ENCODE data around the gene TAS2R50. TPM values are rescaled to one million over a fixed set of nuclear protein-coding genes. Genes with fewer than 3 reads are reported as not detected.

The TAS2R50 gene, protein sequence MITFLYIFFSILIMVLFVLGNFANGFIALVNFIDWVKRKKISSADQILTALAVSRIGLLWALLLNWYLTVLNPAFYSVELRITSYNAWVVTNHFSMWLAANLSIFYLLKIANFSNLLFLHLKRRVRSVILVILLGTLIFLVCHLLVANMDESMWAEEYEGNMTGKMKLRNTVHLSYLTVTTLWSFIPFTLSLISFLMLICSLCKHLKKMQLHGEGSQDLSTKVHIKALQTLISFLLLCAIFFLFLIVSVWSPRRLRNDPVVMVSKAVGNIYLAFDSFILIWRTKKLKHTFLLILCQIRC
- total RNA-seq: 7.6 TPM

GRCh38 chr12:10986812-10987211 lies at the start of gene TAS2R50:
TSS of gene TAS2R50 (minus strand) at chr12:10986912. CDS start at chr12:10986860, 52 bp downstream.

GRCh38 chr12:11031307-11031706 lies 44.6 kb upstream of the TAS2R50 start, which contains the start of gene TAS2R31:
TSS of gene TAS2R31 (minus strand) at chr12:11031407. CDS start at chr12:11031335, 72 bp downstream.

GRCh38 chr12:11022520-11022919 lies 35.8 kb upstream of the TAS2R50 start, which contains the start of gene TAS2R19:
TSS of gene TAS2R19 (minus strand) at chr12:11022620. CDS start at chr12:11022571, 49 bp downstream.

GRCh38 chr12:10998204-10998603 lies 11.5 kb upstream of the TAS2R50 start, which contains the start of gene TAS2R20:
TSS of gene TAS2R20 (minus strand) at chr12:10998304. CDS start at chr12:10997875, 429 bp downstream.

DNA sequence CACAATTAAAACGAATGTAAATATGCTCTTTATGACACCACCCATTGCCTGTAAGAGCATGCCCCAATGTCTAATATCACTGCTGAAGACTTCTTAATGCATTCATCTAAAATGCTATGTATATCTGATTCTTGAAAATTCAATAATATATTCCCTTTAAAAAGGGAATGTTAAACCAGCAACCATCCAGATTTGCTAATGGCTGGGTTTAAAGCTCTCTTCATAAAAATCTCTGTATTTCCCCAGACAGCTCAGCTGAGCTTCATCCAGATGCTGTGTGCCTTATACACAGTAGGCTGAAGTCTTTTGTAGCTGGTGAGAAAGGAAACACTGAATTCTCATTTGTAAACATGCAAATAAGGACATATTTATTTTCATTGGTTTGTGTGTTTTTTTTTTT lies 47.5 kb downstream of the TAS2R50 start, which contains the start of gene TAS2R14:
TAS2R14 (minus strand) TSS at position 101 of the 400 bp plus-strand sequence; CDS start at position 45, 56 bp downstream.

Other genes starting within 250 kb of the TAS2R50 start
- 0.69 TPM for gene TAS2R7, start 184.3 kb downstream of the TAS2R50 start, total RNA-seq
- 0.69 TPM for gene TAS2R8, start 179.6 kb downstream of the TAS2R50 start, total RNA-seq
- 0.92 TPM for gene TAS2R9, start 176.7 kb downstream of the TAS2R50 start, total RNA-seq
- 3.7 TPM for gene TAS2R10, start 160.6 kb downstream of the TAS2R50 start, total RNA-seq
- gene PRR4, start 137.4 kb downstream of the TAS2R50 start, total RNA-seq: 6.0 TPM
- 63.4 TPM for gene PRH1, start 102.7 kb downstream of the TAS2R50 start, total RNA-seq
- 4.8 TPM for gene TAS2R13, start 77.3 kb downstream of the TAS2R50 start, total RNA-seq
- 0.92 TPM for gene PRH2, start 57.7 kb downstream of the TAS2R50 start, total RNA-seq
- gene TAS2R14, start 47.6 kb downstream of the TAS2R50 start, total RNA-seq: 9.5 TPM
- 10.4 TPM for gene TAS2R20, start 11.4 kb upstream of the TAS2R50 start, total RNA-seq
- gene TAS2R19, start 35.7 kb upstream of the TAS2R50 start, total RNA-seq: 7.6 TPM
- 8.1 TPM for gene TAS2R31, start 44.5 kb upstream of the TAS2R50 start, total RNA-seq
- gene TAS2R46, start 75.4 kb upstream of the TAS2R50 start, total RNA-seq: 3.2 TPM
- 5.5 TPM for gene TAS2R43, start 105.4 kb upstream of the TAS2R50 start, total RNA-seq
- gene TAS2R30, start 147.7 kb upstream of the TAS2R50 start, total RNA-seq: 9.5 TPM
- gene SMIM10L1, start 184.3 kb upstream of the TAS2R50 start, total RNA-seq: 15.5 TPM
- gene TAS2R42, start 200.0 kb upstream of the TAS2R50 start, total RNA-seq: not detected

Measured in diencephalon (tissue), 1 donor.